Activated CD8-positive, alpha-beta memory T cell treated with anti-CD3 and anti-CD28 coated beads, Interleukin-2, amount 50 U/mL, for 48 hours (primary cell): Measurements from ENCODE around the gene PRKCA.

ENCODE experiments used
- DNase-seq: peaks from one replicate; pipeline ENCODE4 v3.0.0-alpha.2; 2020

The PRKCA gene

DNA sequence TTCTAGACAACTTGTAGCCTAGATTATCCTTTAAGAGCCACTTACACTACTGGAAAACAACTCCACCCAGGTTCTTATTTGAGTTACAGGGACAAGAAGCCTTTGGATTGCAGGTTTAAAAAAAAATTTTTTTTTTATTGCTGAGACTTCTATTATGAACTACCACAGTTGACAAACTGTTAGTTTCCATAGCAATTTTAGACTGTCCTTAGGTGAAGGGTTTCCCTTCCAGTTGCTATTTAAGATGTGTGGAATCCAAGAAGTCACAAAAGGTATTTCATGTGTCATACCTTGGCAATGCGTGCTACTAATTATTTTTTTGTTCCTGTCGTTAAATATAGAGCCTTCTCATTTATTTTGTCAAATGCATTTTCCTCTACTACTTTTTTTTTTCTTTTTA is 253.2 kb downstream of the PRKCA start:
- DNase-seq: no peak

GRCh38 chr17:66557200-66557599 is 254.8 kb downstream of the PRKCA start:
- DNase-seq: no peak

DNA sequence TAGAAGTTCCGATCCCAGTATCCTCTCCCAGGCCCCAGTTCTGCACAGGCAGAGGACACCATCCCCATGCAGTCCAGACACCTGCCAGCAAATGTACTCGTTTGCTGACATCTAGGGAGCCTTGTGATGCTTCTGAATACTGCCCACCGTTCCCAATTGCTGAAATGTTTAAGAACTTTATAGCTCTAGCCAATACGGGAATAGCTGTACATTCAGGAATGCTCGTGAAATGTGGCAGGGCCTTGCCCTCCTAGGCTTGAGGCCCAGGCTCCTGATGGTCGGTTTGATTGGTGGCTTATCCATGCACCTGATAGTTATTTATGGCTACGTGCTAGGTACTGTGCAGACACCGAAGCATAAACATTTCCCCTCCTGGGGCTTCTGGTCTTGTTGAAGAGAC is 255.5 kb downstream of the PRKCA start:
- no peak for DNase-seq

GRCh38 chr17:66560691-66561090 is 258.3 kb downstream of the PRKCA start:
- DNase-seq: no peak

- DNase-seq: no peak
These were observed 259.7 kb downstream of the PRKCA start for GRCh38 chr17:66562119-66562518.

- DNase-seq: peak; percentile 10
These were observed 262.6 kb downstream of the PRKCA start for GRCh38 chr17:66564992-66565465.

DNA sequence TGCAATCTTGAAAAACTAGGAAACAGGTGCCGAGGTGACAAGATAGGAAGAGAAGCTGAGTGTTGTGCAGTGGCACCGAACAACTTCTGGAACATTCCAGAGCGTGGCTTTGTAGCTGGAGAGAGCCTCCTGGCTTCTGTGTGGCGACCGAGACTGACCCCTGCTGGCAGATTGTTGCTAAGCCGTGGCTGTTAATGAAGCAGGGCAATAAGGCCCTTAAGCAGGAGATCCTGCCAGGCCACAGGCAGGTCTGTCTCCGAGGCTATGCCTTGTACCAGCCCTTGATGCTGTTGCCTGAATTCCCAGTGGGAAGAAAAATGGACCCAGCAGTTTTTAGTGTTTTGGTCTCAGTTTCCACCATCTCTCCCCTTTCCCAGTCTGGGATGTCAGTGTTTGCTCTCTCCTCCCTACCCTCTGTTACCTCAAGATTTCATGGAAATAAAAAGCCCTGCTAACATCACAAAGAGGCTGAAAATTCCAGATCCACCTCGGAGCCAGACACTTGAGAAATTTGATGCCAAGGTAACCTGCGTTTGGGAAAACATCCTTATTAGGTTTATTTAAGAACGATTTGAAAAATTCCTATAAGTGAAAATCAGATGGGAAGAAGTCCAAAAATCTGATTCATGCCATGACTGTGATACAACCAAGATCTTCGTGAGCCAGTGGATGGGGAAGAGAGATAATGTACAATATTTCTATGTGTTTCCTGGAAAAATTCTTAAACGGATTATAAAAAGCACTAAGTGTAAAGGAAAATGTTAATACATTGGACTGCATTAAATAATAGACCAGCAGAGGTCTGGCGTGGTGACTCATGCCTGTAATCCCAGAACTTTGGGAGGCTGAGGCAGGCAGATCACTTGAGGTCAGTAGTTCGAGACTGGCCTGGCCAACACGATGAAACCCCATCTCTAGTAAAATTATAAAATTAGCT is 265.1 kb downstream of the PRKCA start:
- peak; percentile 88 for DNase-seq

DNA sequence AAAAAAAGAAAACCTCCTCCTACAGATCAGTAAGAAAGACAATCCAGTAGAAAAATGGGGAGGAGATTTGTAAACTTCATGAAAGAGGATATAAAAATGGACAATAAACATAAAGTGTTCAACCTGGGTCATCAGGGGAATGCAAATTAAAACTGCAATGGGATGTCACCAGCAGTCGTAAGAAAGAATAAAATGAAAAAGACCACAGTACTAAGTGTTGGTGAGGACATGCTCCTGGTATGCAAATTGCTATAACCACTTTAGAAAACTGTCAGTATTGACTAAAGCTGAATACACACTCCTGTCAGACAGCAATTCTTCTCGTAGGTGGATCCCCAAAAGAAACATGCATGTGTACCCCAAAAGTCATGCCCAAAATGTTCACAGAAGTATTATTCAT is 267.2 kb downstream of the PRKCA start:
- DNase-seq: no peak

DNA sequence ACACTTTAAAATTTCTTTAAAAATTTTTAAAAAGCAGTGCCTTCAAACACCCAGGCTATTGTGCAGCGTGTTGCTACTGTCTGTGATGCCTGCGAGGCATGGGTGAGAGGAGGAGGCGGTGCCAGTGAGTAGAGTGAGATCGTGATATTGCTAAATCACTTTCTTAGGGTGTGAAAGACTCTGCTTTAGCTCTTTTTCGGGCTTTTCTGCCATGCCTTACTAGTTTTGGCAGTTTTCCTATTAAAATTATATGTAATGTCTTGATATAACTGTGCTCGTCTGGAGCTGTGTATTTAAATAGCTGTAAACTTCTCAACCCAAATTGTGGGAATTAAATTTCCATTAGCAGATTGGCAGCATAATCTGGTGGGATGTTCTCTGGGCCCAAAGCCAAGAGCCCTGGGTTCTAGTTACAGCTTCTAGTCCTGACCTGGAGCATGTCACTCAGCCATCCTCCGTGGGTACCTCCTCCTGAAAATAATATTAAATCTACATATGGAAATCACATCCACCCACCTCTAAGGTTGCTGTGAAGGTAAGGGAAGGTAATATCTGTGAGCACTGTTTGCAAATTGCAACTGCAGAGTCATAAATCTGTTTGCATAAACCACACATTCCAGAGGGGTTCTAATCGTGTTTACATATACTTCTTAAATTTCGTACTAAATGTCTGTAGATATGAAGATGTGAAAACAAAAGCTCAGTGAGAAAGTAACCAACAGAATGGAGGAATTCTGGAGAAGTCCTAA is 268.2 kb downstream of the PRKCA start:
- DNase-seq: peak; percentile 17

DNA sequence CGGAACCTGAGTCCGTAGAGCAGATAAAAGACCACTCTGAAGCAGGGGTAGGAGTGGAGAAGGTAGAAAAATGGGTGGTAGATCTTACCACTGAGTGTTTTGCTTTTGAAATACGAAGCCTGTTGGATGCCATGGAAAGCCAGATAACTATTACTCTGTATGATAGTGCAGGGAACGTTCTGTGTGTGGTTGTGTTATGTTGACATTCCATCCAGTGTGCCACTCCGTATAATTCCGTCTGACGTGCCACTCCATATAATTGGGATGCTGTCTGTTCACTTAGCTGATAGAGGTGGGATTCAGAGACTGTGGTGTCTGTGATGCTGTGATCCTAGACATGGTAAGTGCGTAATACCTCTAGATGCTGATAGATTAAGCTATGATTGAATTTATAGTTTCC is 269.3 kb downstream of the PRKCA start:
- no peak for DNase-seq

- no peak for DNase-seq
These were observed 270.7 kb downstream of the PRKCA start for GRCh38 chr17:66573078-66573477.

GRCh38 chr17:66574123-66574522 is 271.7 kb downstream of the PRKCA start:
- no peak for DNase-seq

GRCh38 chr17:66576473-66576872 is 274.1 kb downstream of the PRKCA start:
- DNase-seq: no peak

DNA sequence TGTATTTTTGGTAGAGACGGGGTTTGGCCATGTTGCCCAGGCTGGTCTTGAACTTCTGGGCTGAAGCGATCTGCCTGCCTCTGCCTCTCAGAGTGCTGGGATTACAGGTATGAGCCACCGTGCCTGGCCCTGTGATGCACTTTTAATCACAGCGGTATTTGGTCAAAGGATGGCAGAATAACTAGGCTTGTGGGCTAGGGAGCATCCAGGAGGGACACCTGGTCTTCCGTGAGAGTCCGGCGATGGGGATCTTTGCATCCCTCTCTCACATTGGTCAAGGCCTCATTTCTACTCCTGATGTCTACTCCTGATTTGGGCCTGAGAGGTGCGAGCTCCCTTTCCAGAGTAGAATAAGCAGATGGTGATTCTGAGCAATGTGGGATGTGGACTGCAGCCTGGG is 274.6 kb downstream of the PRKCA start:
- no peak for DNase-seq

GRCh38 chr17:66578781-66579489 is 276.5 kb downstream of the PRKCA start:
- DNase-seq: no peak

GRCh38 chr17:66579556-66579955 is 277.1 kb downstream of the PRKCA start:
- peak; percentile 42 for DNase-seq

- peak; percentile 33 for DNase-seq
These were observed 278.0 kb downstream of the PRKCA start for GRCh38 chr17:66580184-66580955.

DNA sequence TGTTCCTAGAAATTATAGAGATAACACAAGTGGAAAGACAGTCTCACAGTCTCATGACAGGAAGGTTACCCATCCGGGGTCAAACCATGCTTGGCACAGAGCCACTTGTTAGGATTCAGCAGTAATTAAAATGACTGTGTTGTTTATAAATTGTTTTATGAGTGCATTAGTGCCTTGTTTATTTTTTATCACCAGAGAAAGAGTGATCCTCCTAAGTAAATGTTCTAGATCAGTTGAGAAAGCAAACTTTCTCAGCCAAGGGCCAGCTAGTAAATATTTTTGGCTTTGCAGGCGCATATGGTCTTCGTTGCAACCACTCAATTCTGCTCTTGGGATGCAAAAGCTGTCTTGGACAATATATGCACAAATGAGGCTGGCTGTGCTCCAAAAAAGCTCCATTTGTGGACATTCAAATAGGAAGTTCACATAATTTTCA is 278.6 kb downstream of the PRKCA start:
- DNase-seq: no peak

DNA sequence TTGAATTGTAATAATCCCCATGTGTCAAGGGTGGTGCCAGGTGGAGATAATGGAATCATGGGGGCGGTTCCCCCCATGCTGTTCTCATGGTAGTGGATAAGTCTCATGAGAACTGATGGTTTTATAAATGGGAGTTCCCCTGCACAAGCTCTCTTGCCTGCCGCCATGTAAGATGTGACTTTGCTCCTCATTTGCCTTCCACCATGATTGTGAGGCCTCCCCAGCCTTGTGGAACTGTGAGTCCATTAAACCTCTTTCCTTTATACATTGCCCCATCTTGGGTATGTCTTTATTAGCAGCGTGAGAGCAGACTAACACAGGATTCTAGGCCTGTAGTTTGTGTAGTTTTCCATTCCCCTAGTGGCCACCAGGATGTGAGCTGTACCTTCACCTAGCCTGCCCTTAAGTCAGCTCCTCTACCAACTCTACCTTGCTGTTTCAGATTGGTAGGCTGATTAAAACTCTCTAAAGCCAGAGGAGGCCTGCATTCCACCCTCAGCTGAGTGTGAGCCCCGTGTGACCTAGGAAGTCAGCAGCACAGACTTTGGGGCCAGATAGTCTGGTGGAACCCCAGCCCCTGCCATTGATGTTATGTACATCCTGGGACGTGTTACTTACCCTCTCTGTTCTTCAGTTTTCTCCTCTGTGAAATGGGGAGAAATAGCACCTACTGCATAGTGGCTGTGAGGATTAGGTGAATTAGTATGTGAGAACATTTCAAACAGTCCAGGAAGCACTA is 280.1 kb downstream of the PRKCA start:
- DNase-seq: no peak

DNA sequence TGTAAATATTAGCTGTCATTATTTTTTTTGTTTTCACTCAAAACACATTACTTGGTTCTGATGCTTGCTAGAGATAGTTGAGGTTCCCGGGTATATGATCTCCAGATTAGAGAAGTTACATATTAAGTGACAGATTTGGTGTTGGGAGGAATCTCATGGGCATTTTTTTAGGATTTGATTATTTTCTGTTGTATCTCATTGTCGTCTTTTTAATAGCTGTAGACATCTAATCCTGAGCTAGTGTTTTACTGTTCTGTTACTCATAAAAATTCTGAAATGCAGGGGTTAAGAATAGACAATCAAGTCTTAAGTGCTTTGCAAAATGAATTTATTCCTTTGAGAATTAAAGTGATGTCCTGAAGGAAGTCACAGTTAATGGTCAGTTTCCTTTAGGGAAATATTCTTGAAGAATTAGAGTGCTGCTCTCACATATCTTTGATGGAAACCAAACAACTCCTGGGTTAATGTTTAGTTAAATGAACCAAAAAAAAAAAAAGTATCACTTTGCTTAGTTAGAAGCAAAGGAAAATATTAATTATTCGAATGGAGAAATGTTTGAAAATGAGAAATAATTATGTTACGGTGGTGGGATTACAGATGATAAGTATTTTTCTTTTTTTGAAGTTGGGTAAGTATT is 280.8 kb downstream of the PRKCA start:
- DNase-seq: no peak

DNA sequence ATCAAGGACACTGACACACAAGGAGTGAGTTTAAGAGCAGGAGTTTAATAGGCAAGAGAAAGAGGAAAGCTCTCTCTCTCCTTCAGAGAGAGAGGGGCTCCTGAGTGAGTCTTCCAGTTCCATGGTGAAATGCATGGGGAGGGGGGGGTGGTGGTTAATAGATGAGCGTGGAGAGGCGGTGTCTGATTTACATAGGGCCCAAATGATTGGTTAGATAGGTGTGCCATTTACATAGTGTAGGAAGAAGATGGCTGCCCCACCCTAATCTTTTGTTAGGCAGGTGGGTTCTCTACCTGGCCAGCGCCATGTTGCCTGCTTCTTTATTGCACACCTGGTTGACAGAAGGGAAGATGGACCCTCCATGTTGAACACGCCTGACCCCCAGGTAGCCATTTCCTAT is 282.5 kb downstream of the PRKCA start:
- DNase-seq: no peak
